ENCODE results near the gene CRADD. TPM values are rescaled to one million over a fixed set of nuclear protein-coding genes. Genes with fewer than 3 reads are reported as not detected.

Gene CRADD
- total RNA-seq, 1 donor from 2014 or later = 14.7 TPM

DNA sequence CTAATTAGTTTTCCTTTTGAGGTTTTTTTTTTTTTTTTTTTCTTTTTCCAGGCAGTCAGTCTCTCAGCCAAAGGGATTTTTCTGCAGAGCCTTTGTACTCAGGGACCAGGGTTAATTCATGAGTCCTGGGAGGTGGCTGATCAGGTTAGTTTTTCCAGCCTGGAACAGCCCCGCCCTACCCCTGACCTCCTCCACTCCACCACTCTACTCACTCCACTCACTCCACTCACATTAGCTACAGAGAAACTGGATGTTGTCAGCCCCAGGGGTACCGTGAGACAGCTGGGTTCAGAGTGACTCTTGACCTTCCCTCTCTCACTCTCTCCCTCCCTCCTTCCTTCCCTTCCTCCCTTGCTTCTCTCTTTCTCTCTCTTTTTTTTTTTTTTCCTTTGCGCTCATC, 161.0 kb downstream of the CRADD start:
- no peak for DNase-seq (ENCODE audit: low read depth, low spot score)

DNA sequence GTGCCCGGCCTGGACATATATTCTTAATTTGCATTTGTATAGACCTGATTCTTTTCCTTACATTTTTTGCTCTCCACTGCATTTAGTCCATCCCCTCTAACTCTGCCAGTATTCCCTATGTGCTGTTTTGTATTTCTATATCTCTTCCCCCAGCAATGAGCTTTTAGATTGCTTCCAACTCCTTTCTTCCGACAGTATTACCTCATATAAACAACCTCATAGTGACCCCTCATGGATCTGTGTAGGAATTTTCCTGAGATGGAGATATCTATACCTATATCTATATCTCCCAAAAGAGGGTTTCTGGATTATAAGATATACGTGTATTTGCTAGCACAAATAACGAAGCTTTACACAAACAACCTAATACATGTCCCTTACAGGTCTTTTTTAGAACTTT, 161.9 kb downstream of the CRADD start:
- DNase-seq (ENCODE audit: low read depth, low spot score) = no peak

GRCh38 chr12:93841671-93842070, 164.5 kb downstream of the CRADD start:
- DNase-seq (ENCODE audit: low read depth, low spot score) = no peak

DNA sequence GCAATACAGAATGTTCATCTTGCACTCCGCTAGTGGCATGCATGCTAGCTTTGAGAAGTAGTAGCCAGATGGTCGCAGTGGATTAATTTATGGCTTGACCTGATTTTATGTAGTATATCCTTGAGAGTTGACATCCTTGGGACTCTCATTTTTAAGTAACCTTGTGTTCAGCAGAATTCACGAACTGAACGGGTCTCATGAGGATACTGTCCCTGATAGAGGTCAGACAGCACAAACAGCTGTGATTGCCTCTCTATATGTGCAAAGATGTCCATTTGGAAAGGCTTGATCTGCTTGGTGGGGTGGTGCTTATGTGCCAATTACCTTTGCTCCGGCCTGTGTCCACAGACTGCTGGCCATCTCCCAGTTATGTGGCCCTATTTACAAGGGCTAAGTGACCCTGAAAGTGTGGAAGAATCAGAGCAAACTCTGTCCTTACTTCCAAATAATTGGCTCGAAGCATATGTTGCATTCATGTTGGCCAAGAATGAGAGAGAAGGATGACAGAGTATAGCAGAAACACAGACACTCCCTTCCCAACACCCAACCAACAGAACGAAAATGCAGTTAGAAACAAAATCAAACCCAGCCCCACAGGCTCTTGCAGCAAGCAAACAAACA, 167.1 kb downstream of the CRADD start:
- DNase-seq (ENCODE audit: low read depth, low spot score) = no peak

- no peak for DNase-seq (ENCODE audit: low read depth, low spot score)
Measured at GRCh38 chr12:93846936-93847516, 169.9 kb downstream of the CRADD start.

DNA sequence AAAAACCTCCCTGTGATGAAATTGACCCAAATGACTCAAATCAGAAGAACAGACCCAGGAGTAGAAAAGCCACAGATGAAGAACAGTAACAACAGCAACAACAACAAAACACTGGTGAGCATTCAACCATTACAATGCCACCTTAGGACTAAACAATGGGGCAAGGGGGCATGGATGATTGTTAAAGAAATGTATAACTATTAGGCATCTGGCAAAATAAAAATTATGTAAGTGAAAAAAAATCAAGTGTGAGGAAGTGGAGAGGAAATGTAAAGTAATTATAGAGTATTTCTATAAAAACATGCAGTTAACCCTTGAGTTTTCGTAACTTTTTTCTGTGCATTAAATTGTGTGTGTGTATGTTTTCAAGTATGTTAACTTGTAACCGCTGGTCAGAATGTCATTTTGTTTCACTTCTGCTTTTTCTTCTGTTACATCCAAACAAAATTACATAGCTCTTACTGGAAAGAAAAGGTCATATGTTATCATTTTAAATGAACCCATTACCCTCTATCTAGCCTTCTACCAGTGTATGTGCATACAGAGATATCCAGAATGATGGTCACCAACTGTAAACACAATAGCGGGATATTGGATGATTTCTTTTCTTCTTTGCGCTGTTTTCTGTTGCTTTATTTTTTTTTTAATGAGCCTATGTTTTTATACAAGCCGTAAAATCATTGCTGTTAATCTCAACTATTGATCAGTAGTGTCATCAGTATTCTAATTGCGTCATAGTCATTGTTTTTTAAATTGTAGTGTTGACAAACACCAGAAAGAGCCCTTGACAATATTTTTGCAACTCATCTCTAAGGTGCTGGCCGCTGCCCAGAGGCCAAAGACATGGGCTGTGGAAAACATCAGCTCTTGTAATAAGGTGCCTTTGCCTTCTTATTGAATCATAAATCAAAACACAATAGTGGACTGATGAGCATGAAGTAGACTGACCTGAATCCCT, 170.6 kb downstream of the CRADD start:
- DNase-seq (ENCODE audit: low read depth, low spot score) = no peak

- no peak for DNase-seq (ENCODE audit: low read depth, low spot score)
Measured at GRCh38 chr12:93848523-93849101, 171.4 kb downstream of the CRADD start.

GRCh38 chr12:93849946-93850345, 172.8 kb downstream of the CRADD start:
- DNase-seq (ENCODE audit: low read depth, low spot score) = no peak

DNA sequence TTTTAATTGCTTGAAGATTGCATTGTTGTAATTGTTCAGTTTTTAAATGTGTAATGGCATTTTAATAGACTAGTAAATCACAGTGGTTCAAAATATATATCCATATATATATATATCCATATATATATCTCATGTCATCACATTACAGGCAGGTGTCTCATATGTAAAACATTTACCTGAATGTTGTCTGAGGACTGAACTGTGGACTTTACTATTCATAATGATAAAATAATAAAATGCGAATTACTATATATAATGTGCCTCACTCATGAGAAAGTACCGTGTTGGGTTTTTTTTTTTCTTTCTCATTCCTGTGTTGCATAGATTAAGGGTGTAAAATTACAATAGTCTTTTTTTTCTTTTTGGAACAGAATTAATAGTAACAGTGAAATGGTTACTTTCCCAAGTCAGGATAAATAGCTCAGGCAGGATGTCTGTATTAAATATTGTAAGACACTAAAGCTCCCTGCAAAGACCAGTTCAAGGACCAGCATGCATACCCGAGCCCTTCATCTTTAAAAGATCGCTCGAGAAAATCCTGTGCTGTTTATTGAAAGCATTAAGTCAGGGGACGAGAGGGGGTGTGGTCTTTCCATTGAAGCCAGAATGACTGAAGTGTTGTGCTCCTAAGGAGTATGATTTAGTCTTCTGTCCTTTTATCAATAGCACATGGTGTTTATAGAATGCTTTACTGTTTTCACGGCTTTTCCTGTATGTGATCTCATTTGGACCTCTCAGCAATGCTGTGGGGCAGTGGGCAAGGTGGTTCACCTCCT, 173.5 kb downstream of the CRADD start:
- DNase-seq (ENCODE audit: low read depth, low spot score) = no peak

DNA sequence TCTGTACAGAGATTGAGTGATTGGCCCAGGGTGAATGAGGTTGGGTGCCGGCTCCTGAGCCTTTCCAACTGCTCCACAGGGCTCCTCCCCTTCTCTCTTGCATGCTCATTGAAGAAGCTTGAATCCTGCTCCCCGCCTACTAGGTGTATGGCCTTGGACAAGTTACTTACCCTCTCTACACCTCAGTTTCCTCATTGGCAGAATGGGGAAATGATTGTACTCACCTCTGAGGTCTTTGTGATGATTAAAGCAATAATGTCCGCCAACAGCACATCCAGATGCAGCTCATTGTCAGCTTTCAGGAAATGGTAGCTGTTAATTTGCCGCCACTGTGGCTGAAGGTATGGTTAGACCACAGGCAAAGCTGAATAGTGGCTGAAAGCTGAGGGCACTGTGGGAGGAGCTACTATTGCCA, 174.1 kb downstream of the CRADD start:
- no peak for DNase-seq (ENCODE audit: low read depth, low spot score)

DNA sequence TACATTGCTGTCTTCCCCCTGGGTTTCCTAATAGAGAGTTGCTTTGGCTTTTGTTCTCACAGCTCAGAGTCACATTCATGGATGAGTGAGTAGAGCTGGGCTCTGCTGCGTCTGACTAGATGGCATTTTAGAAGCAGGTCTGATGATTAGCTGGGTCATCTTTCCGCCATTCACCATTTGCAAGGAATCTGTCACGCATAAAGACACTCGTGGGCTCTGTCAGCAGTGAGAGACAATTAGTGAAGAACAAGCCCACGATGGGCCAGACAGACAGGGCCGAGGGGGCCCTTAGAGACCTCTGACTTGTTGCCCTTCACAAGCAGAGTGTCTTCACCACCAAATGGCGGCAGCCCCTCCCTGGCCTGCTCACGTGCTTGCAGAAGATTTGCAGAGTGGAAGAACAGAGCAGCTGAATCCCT, 175.0 kb downstream of the CRADD start:
- no peak for DNase-seq (ENCODE audit: low read depth, low spot score)

- DNase-seq (ENCODE audit: low read depth, low spot score) = no peak
Measured at GRCh38 chr12:93853698-93854478, 176.7 kb downstream of the CRADD start.

GRCh38 chr12:93855261-93855660, 178.1 kb downstream of the CRADD start:
- no peak for DNase-seq (ENCODE audit: low read depth, low spot score)

- no peak for DNase-seq (ENCODE audit: low read depth, low spot score)
Measured at GRCh38 chr12:93856611-93857010, 179.4 kb downstream of the CRADD start.

DNA sequence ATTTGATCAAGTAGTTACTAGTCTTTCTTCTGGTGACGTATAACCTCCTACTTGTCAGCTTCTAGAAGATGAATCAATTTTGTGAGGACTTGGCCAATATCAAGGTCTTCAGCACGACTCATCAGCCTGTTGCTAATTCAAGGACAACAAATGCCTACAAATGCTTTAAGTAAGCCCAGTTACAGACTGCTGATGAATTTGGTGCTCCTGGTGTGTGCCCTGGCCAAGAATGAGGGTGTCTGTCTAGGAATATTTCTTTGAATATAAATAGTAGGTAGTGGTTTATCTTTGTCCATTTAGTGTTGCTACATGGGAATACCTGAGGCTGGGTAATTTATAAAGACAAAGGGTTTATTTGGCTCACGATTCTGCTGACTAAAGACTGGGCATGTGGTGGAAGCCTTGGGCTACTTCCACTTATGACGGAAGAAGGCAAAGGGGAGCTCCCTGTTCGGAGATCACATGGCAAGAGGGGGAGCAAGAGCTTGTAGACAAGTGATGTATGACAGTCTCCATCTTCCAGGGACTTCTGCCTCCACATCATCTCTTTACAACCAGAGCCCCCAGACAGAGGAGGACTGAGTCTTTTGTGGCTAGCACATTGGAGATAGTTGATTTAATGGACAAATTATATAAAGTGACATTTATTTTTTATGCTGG, 180.2 kb downstream of the CRADD start:
- no peak for DNase-seq (ENCODE audit: low read depth, low spot score)

DNA sequence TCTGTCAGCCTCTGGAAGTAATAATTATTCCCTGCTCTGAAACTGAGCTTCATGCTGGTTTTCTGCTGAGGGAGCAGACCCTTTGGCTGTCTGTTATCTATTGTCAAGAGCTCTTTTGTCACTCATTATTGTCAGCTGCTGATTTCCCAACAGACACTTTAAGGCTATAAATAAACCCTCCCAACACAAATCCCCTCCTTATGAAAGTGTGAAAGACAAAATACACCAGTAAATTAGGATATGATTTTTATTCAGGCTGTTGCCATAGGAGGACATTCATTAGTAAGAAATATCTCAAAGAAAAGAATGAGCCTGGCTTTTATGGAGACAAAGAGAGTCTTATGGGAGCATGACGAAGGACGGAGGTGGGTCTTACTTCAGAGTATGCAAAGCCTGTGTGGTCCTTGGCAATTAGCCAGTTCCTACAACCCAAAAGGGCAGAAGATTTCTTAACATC, 180.8 kb downstream of the CRADD start:
- DNase-seq (ENCODE audit: low read depth, low spot score) = no peak

- DNase-seq (ENCODE audit: low read depth, low spot score) = no peak
Measured at GRCh38 chr12:93860668-93861373, 183.6 kb downstream of the CRADD start.

GRCh38 chr12:93862424-93862823, 185.2 kb downstream of the CRADD start:
- DNase-seq (ENCODE audit: low read depth, low spot score) = no peak

DNA sequence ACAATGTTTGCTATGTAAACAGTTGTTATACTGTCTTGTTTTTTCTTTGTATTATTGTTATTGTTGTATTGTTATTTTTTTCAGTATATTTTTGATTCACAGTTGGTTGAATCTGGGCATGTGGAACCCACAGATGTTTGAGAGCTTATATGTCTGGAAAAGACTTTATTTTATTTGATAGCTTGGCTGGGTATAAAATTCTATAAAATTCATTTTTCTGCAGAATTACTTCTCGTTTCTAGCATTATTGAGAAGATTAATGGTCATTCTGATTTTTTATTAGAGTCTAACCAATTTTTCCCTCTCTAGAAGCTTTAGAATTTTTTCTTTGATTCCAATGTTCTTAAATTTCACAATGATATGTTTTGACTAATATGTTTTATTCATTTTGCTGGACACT, 188.6 kb downstream of the CRADD start:
- no peak for DNase-seq (ENCODE audit: low read depth, low spot score)
